ENCODE measurements around the gene OR5H14. TPM values are rescaled to one million over a fixed set of nuclear protein-coding genes. Genes with fewer than 3 reads are reported as not detected.
"Not testable (repeated sequence)": the region's sequence is repeated elsewhere in the genome, so short reads cannot be mapped to it uniquely, and the experiment has no call there.

Gene OR5H14
- total and polyA plus RNA-seq, 4 experiments from 2014 or later: not detected

DNA sequence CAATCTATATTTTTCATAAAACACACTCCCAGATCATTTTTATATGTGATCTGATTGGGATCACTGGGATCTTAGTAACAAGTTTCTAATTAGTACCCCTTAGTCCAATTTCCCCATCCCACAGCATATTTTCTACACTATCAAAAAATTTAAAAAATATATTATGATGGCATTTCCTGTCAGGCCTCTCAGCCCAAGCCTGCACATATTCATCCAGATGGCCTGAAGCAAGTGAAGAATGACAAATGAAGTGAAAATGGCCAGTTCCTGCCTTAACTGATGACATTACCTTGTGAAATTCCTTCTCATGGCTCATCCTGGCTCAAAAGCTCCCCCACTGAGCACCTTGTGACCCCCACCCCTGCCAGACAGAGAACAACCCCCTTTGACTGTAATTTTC lies 43.6 kb downstream of the OR5H14 start:
- H3K27me3 Mint-ChIP-seq; H3K9me3 ChIP-seq (ENCODE audit: control insufficient read depth in 1 of 2, low read length in 2 of 2); H3K4me1 ChIP-seq (ENCODE audit: insufficient read depth, low read length); H3K27ac ChIP-seq (ENCODE audit: low read depth, low read length); POLR2A ChIA-PET (ENCODE audit: partially characterized antibody); CTCF ChIA-PET (ENCODE audit: partially characterized antibody); H3K4me1 Mint-ChIP-seq; H3K4me3 Mint-ChIP-seq; DNase-seq; H3K27me3 ChIP-seq (ENCODE audit: insufficient read depth, low read length); H3K4me3 ChIP-seq (ENCODE audit: low read length in 2 of 2); H3K36me3 ChIP-seq (ENCODE audit: insufficient read depth, low read length); intact Hi-C loops (cut with micrococcal nuclease); H3K36me3 Mint-ChIP-seq; H3K9me3 Mint-ChIP-seq: not testable (repeated sequence)
- H3K27ac Mint-ChIP-seq: peak overlapping the region in 1 of 7 donors; percentile 11

GRCh38 chr3:98196293-98196692 lies 49.0 kb downstream of the OR5H14 start:
- H3K27me3 Mint-ChIP-seq; H3K27me3 ChIP-seq (ENCODE audit: insufficient read depth, low read length); H3K36me3 Mint-ChIP-seq; H3K4me1 Mint-ChIP-seq; intact Hi-C loops (cut with micrococcal nuclease); DNase-seq; H3K4me3 ChIP-seq (ENCODE audit: low read length in 2 of 2); H3K4me1 ChIP-seq (ENCODE audit: insufficient read depth, low read length); H3K9me3 ChIP-seq (ENCODE audit: control insufficient read depth in 1 of 2, low read length in 2 of 2); H3K36me3 ChIP-seq (ENCODE audit: insufficient read depth, low read length); POLR2A ChIA-PET (ENCODE audit: partially characterized antibody); H3K9me3 Mint-ChIP-seq; H3K27ac ChIP-seq (ENCODE audit: low read depth, low read length); CTCF ChIA-PET (ENCODE audit: partially characterized antibody); H3K4me3 Mint-ChIP-seq: not testable (repeated sequence)
- peak overlapping the region in 1 of 7 donors; percentile 62 for H3K27ac Mint-ChIP-seq

DNA sequence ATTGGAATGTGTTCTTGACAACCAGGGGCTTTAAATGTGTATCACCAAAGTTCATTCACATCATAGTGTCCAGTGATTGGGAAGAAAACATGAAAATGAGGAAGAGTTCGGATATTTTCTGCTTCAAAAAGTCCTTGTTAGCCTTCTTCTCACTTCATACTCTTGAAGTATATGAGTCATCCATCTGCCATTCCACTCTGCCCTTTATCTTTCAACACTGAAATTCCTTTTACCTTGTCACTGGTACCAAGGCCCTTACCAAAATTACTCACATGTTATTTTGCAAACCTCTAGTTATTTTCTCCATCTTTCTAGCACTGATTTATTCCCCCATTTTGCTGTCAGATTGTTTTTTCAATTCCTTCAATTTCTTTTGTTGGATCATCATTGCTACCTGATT lies 51.7 kb downstream of the OR5H14 start:
- H3K27me3 Mint-ChIP-seq: peaks cover 0 to 4% of the 10 kb centered on the region in 2 donors
- no peak overlapping the region for H3K4me3 ChIP-seq (ENCODE audit: low read length in 2 of 2)
- H3K4me1 Mint-ChIP-seq: no peaks in the 10 kb centered on the region
- intact Hi-C loops (cut with micrococcal nuclease): no loop called here
- no peak overlapping the region for H3K27ac Mint-ChIP-seq
- no peaks in the 10 kb centered on the region for H3K36me3 ChIP-seq (ENCODE audit: insufficient read depth, low read length)
- no peaks in the 10 kb centered on the region for H3K27me3 ChIP-seq (ENCODE audit: insufficient read depth, low read length)
- peaks cover 0 to 6% (median 0%) of the 10 kb centered on the region in 8 donors for H3K9me3 Mint-ChIP-seq
- no peak overlapping the region for H3K27ac ChIP-seq (ENCODE audit: low read depth, low read length)
- no peak overlapping the region for H3K4me3 Mint-ChIP-seq
- DNase-seq: no peak
- POLR2A ChIA-PET (ENCODE audit: partially characterized antibody): no interaction called here
- H3K36me3 Mint-ChIP-seq: no peaks in the 10 kb centered on the region
- CTCF ChIA-PET (ENCODE audit: partially characterized antibody): no interaction called here
- H3K9me3 ChIP-seq (ENCODE audit: control insufficient read depth in 1 of 2, low read length in 2 of 2): no peaks in the 10 kb centered on the region
- H3K4me1 ChIP-seq (ENCODE audit: insufficient read depth, low read length): no peaks in the 10 kb centered on the region

Other genes with a start within 250 kb of the OR5H14 start
- 10 to 100 TPM; 32.2 to 35.5 TPM for gene RIOX2, start 175.0 kb upstream of the OR5H14 start, total RNA-seq
- gene RIOX2, start 175.0 kb upstream of the OR5H14 start, polyA plus RNA-seq: 10 to 100 TPM; 39.2 to 43.0 TPM
- under 1 TPM in 1 of 2 experiments, not detected in 1; 0.17 TPM for gene GABRR3, start 112.2 kb upstream of the OR5H14 start, total RNA-seq
- gene GABRR3, start 112.2 kb upstream of the OR5H14 start, polyA plus RNA-seq: under 1 TPM in 1 of 2 donors, not detected in 1; 0.03 TPM
- not detected for gene OR5AC2, start 60.3 kb upstream of the OR5H14 start, total RNA-seq
- not detected for gene OR5AC2, start 60.3 kb upstream of the OR5H14 start, polyA plus RNA-seq
- gene OR5H1, start 16.8 kb upstream of the OR5H14 start, total RNA-seq: not detected
- gene OR5H1, start 16.8 kb upstream of the OR5H14 start, polyA plus RNA-seq: not detected
- not detected for gene OR5H15, start 19.2 kb downstream of the OR5H14 start, total RNA-seq
- gene OR5H15, start 19.2 kb downstream of the OR5H14 start, polyA plus RNA-seq: not detected
- gene OR5H6, start 116.8 kb downstream of the OR5H14 start, total RNA-seq: not detected
- not detected for gene OR5H6, start 116.8 kb downstream of the OR5H14 start, polyA plus RNA-seq
- not detected for gene OR5H2, start 135.0 kb downstream of the OR5H14 start, total RNA-seq
- gene OR5H2, start 135.0 kb downstream of the OR5H14 start, polyA plus RNA-seq: not detected
- gene OR5K4, start 206.4 kb downstream of the OR5H14 start, total RNA-seq: not detected
- gene OR5K4, start 206.4 kb downstream of the OR5H14 start, polyA plus RNA-seq: not detected
- not detected for gene OR5K3, start 243.2 kb downstream of the OR5H14 start, total RNA-seq
- gene OR5K3, start 243.2 kb downstream of the OR5H14 start, polyA plus RNA-seq: not detected